IMR-90 (cell line): ENCODE results near the gene CCT7. TPM values are rescaled to one million over a fixed set of nuclear protein-coding genes. Genes with fewer than 3 reads are reported as not detected.

Experiments
- ATAC-seq: fragments of 200-7000 bp; cut with Tn5 transposase; 2 replicates; pipeline ENCODE4 v1.9.1; 2020; ENCODE audit warnings: low read depth, mild to moderate bottlenecking, moderate library complexity
- BruUV-seq: library from RNA; stranded (reverse); fragments of 400-500 nt; replicated peaks from 2 replicates; lab custom pipeline; 2021; lab: Mats Ljungman, UMichigan
- CTCF ChIA-PET: fragments of 300-600 bp; formaldehyde crosslinking; extraction: SDS; loops from one replicate; lab custom pipeline; 2021; ENCODE audit warnings: antibody characterized with exemption; lab: Yijun Ruan, JAX
- POLR2A ChIA-PET: fragments of 300-600 bp; sonication (Branson Sonifier 250); formaldehyde crosslinking; loops from one replicate; lab custom pipeline; 2022; ENCODE audit warnings: antibody characterized with exemption; ENCODE audit not compliant: unreplicated experiment; lab: Charles Lee
- DNase-seq: peaks from one replicate; pipeline ENCODE4 v3.0.0; 2013
- H2AFZ ChIP-seq: replicated peaks from 2 replicates; pipeline ENCODE3; 2013; ENCODE audit warnings: low read length, mild to moderate bottlenecking; ENCODE audit not compliant: poor library complexity
- H2AK5ac ChIP-seq: 2 replicates; pipeline ENCODE4 v1.6.1; 2013; ENCODE audit warnings: low read depth, low read length, inconsistent platforms
- H2AK9ac ChIP-seq: replicated peaks from 2 replicates; pipeline ENCODE3; 2013; ENCODE audit warnings: mild to moderate bottlenecking, low read depth, low read length, moderate library complexity; ENCODE audit not compliant: poor library complexity
- H2BK120ac ChIP-seq: 2 replicates; pipeline ENCODE4 v1.6.1; 2013; ENCODE audit warnings: low read depth, low read length, inconsistent platforms
- H2BK15ac ChIP-seq: 3 replicates; pipeline ENCODE4 v1.6.1; 2013; ENCODE audit warnings: low read depth, low read length, inconsistent platforms
- H2BK20ac ChIP-seq: 2 replicates; pipeline ENCODE4 v1.6.1; 2013; ENCODE audit warnings: low read depth, mild to moderate bottlenecking, inconsistent platforms, low read length, moderate library complexity
- H2BK5ac ChIP-seq: 2 replicates; pipeline ENCODE4 v1.6.1; 2013; ENCODE audit warnings: mild to moderate bottlenecking, low read depth, low read length, inconsistent platforms; ENCODE audit not compliant: poor library complexity, severe bottlenecking
- H3K14ac ChIP-seq: replicated peaks from 2 replicates; pipeline ENCODE4 v1.6.1; 2013; ENCODE audit warnings: low read depth, low read length, inconsistent platforms
- H3K18ac ChIP-seq: 2 replicates; pipeline ENCODE4 v1.6.1; 2013; ENCODE audit warnings: low read depth, low read length, control low read depth
- H3K23ac ChIP-seq: 2 replicates; pipeline ENCODE4 v1.6.1; 2013; ENCODE audit warnings: low read depth, low read length, inconsistent platforms
- H3K27ac ChIP-seq: 2 replicates; pipeline ENCODE4 v1.5.1; 2013; ENCODE audit warnings: mild to moderate bottlenecking, control low read depth, low read length; ENCODE audit not compliant: insufficient read depth
- H3K27me3 ChIP-seq: 2 replicates; pipeline ENCODE4 v1.6.1; 2013; ENCODE audit warnings: low read length; ENCODE audit not compliant: control insufficient read depth, insufficient read depth
- H3K36me3 ChIP-seq: 2 replicates; pipeline ENCODE4 v1.6.1; 2013; ENCODE audit warnings: low read length, mixed read lengths; ENCODE audit not compliant: control insufficient read depth, insufficient read depth
- H3K4ac ChIP-seq: 2 replicates; pipeline ENCODE4 v1.6.1; 2013; ENCODE audit warnings: low read depth, low read length, inconsistent platforms
- H3K4me1 ChIP-seq: 2 replicates; pipeline ENCODE4 v1.6.1; 2013; ENCODE audit warnings: low read length, mixed read lengths; ENCODE audit not compliant: control insufficient read depth, insufficient read depth
- H3K4me2 ChIP-seq: 2 replicates; pipeline ENCODE4 v1.6.1; 2013; ENCODE audit warnings: low read depth, mild to moderate bottlenecking, control low read depth, low read length, moderate library complexity
- H3K4me3 ChIP-seq: 2 replicates; pipeline ENCODE4 v1.5.1; 2013; ENCODE audit warnings: low read depth, mild to moderate bottlenecking, control low read depth, low read length, moderate library complexity; ENCODE audit not compliant: insufficient read depth
- H3K56ac ChIP-seq: 2 replicates; pipeline ENCODE4 v1.6.1; 2013; ENCODE audit warnings: low read length, inconsistent platforms; ENCODE audit not compliant: insufficient read depth; ENCODE audit errors: extremely low read depth
- H3K79me1 ChIP-seq, 2 experiments: 2 replicates each; pipeline ENCODE4 v1.6.1; 2013; ENCODE audit warnings: low read length in 2 of 2, inconsistent platforms in 1 of 2, low read depth in 1 of 2
- H3K9ac ChIP-seq: 2 replicates; pipeline ENCODE4 v1.6.1; 2013; ENCODE audit warnings: low read depth, low read length, control low read depth
- H3K9me1 ChIP-seq: 2 replicates; pipeline ENCODE4 v1.6.1; 2013; ENCODE audit warnings: low read length, inconsistent platforms; ENCODE audit not compliant: insufficient read depth
- H3K9me3 ChIP-seq: 2 replicates; pipeline ENCODE4 v1.6.1; 2013; ENCODE audit warnings: low read length; ENCODE audit not compliant: control insufficient read depth, insufficient read depth
- H4K20me1 ChIP-seq: 2 replicates; pipeline ENCODE4 v1.6.1; 2013; ENCODE audit warnings: low read length, inconsistent platforms; ENCODE audit not compliant: insufficient read depth
- H4K5ac ChIP-seq: 2 replicates; pipeline ENCODE4 v1.6.1; 2013; ENCODE audit warnings: mild to moderate bottlenecking, low read depth, low read length, control low read depth
- H4K8ac ChIP-seq, 2 experiments: 2 replicates each; pipeline ENCODE4 v1.6.1; 2013; ENCODE audit warnings: low read depth in 2 of 2, low read length in 2 of 2, control low read depth in 1 of 2, inconsistent platforms in 1 of 2
- H4K91ac ChIP-seq: 2 replicates; pipeline ENCODE4 v1.6.1; 2013; ENCODE audit warnings: low read depth, low read length, inconsistent platforms; ENCODE audit not compliant: insufficient read depth
- BHLHE40 ChIP-seq: fragments of 150-350 bp; IDR thresholded peaks from 2 replicates; pipeline ENCODE4 v1.6.1; 2016; ENCODE audit warnings: mild to moderate bottlenecking, low read depth, low read length
- CEBPB ChIP-seq: IDR thresholded peaks from 2 replicates; pipeline ENCODE4 v1.6.1; 2012; ENCODE audit warnings: low read depth, low read length, improper control_type of control experiment
- CHD1 ChIP-seq: IDR thresholded peaks from 2 replicates; pipeline ENCODE4 v1.6.1; 2012; ENCODE audit warnings: low read depth, low read length, improper control_type of control experiment
- FOS ChIP-seq: fragments of 150-350 bp; IDR thresholded peaks from 2 replicates; pipeline ENCODE4 v1.6.1; 2016; ENCODE audit warnings: low read depth, low read length
- MAFK ChIP-seq: IDR thresholded peaks from 2 replicates; pipeline ENCODE4 v1.6.1; 2012; ENCODE audit warnings: low read depth, low read length, improper control_type of control experiment
- MAZ ChIP-seq: IDR thresholded peaks from 2 replicates; pipeline ENCODE4 v1.6.1; 2012; ENCODE audit warnings: low read depth, mild to moderate bottlenecking, low read length, improper control_type of control experiment, moderate library complexity, borderline replicate concordance
- MXI1 ChIP-seq: IDR thresholded peaks from 2 replicates; pipeline ENCODE4 v1.6.1; 2012; ENCODE audit warnings: low read depth, mild to moderate bottlenecking, low read length, moderate library complexity, borderline replicate concordance
- NFE2L2 ChIP-seq: fragments of 150-350 bp; IDR thresholded peaks from 2 replicates; pipeline ENCODE4 v1.6.1; 2016; ENCODE audit warnings: low read depth, mild to moderate bottlenecking, low read length
- POLR2A ChIP-seq: IDR thresholded peaks from 2 replicates; pipeline ENCODE4 v1.6.1; 2012; ENCODE audit warnings: mild to moderate bottlenecking, low read depth, low read length
- RAD21 ChIP-seq: IDR thresholded peaks from 2 replicates; pipeline ENCODE4 v1.6.1; 2012; ENCODE audit warnings: low read length, improper control_type of control experiment
- RCOR1 ChIP-seq: IDR thresholded peaks from 2 replicates; pipeline ENCODE4 v1.6.1; 2012; ENCODE audit warnings: mild to moderate bottlenecking, low read length, improper control_type of control experiment; ENCODE audit not compliant: insufficient replicate concordance
- RFX5 ChIP-seq: IDR thresholded peaks from 2 replicates; pipeline ENCODE4 v1.8.0; 2012; ENCODE audit warnings: low read depth, mild to moderate bottlenecking, low read length, moderate library complexity
- SMC3 ChIP-seq: fragments of 150-350 bp; IDR thresholded peaks from 2 replicates; pipeline ENCODE4 v1.6.1; 2016; ENCODE audit warnings: low read depth, mild to moderate bottlenecking, antibody characterized with exemption, low read length, moderate library complexity
- WGBS, 2 experiments: methylation state at CpG; one replicate each; pipeline versions ENCODE4 v1.1.5 to v1.1.7; 2013; ENCODE audit warnings: missing lambda C conversion rate in 2 of 2; ENCODE audit not compliant: insufficient read length in 1 of 2; ENCODE audit errors: extremely low coverage in 2 of 2; 5-methylcytosine and 5-hydroxymethylcytosine counted together
- dilution Hi-C: fragments of 300-500 bp; cut with HindIII; formaldehyde crosslinking; loops from one replicate; pipeline ENCODE4 v1.14.3; 2018; ENCODE audit warnings: low sequenced_read_pairs; ENCODE audit not compliant: unreplicated experiment
- in situ Hi-C: fragments of 300-500 bp; cut with MboI; formaldehyde crosslinking; loops from 3 replicates; pipeline ENCODE4 v1.14.3; 2019; ENCODE audit warnings: low sequenced_read_pairs, inconsistent platforms, mixed read lengths
- intact Hi-C: fragments of 100-400 bp; cut with micrococcal nuclease; formaldehyde crosslinking; loops from 2 replicates; pipeline ENCODE4 v1.10.0; 2022
- polyA plus RNA-seq, 3 experiments: library from polyadenylated mRNA; depleted of rRNA; stranded (reverse); fragments of >200 nt; gene quantifications; 2 replicates each; pipeline ENCODE4 v1.2.3, GENCODE V29; 2012; ENCODE audit warnings: low replicate concordance in 1 of 3
- total RNA-seq: library from RNA; depleted of rRNA; stranded (reverse); fragments of >200 nt; gene quantifications from 2 replicates; pipeline ENCODE4 v1.2.3, GENCODE V29; 2012
- TF ChIP-seq, protein P1 (sequence below): conservative IDR thresholded peaks from 2 replicates; pipeline ENCODE4 v1.5.1; 2012; ENCODE audit warnings: mild to moderate bottlenecking, low read depth, low read length, improper control_type of control experiment
- TF ChIP-seq, protein P2 (sequence below): fragments of 150-350 bp; IDR thresholded peaks from 2 replicates; pipeline ENCODE4 v1.6.1; 2016; ENCODE audit warnings: low read depth, mild to moderate bottlenecking, low read length, moderate library complexity, borderline replicate concordance

The CCT7 gene
- total and polyA plus RNA-seq, 2 of the 4 experiments (the other 2 are of a cell fraction) = 321 to 575 TPM

DNA sequence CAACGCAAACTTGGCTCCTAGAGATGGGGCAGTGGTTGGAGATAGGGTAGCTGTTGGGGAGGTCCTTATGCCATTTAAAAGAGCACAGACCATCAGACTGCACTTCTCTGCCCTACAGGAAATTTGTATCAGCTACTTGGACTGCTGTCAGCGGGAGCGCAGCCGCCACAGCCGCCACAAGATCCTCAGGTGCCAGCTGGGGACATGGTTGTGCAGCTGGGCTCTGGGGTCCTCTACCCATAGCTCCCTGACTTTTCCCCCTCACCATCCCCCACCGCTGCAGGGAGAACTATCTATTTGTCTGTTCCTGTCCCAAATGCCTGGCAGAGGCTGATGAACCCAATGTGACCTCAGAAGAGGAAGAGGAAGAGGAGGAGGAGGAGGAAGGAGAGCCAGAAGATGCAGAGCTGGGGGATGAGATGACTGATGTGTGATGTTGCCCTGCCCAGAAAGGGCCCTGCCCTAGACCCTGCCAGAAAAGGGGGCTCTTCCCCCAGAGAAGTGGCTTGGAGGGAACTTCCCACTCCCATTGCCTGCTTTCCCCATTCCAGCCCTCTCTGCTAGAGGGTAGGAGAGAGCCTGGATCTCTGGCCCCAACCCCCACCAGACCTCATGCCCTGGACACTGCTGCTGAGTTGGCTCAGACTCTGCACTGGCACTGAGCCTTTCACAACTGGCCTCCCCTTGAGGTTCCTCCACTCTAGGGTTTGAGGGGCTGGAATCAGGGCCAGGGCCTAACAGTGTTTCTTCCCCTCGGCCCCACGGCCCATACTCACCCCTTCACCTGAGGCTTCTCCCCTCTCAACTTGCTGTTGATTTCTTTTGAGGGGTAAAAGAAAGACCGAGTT, 8.4 kb upstream of the CCT7 start:
- peaks cover 37% of the 10 kb centered on the region for H3K36me3 ChIP-seq
- H2BK120ac ChIP-seq = no peak overlapping the region
- H3K23ac ChIP-seq = no peak overlapping the region
- H2AFZ ChIP-seq = no peak overlapping the region
- no peak overlapping the region for H2BK20ac ChIP-seq
- H2AK9ac ChIP-seq = peak overlapping the region; percentile 34
- H2BK15ac ChIP-seq = no peak overlapping the region
- WGBS, 2 experiments = 94% methylated on average over 3 of the region's 9 CpGs; no CpG with 5 or more reads in 1 of the 2 experiments
- intact Hi-C loops = no loop called here
- in situ Hi-C loops = no loop called here
- no peak overlapping the region for H3K14ac ChIP-seq
- TF ChIP-seq, protein P1, sequence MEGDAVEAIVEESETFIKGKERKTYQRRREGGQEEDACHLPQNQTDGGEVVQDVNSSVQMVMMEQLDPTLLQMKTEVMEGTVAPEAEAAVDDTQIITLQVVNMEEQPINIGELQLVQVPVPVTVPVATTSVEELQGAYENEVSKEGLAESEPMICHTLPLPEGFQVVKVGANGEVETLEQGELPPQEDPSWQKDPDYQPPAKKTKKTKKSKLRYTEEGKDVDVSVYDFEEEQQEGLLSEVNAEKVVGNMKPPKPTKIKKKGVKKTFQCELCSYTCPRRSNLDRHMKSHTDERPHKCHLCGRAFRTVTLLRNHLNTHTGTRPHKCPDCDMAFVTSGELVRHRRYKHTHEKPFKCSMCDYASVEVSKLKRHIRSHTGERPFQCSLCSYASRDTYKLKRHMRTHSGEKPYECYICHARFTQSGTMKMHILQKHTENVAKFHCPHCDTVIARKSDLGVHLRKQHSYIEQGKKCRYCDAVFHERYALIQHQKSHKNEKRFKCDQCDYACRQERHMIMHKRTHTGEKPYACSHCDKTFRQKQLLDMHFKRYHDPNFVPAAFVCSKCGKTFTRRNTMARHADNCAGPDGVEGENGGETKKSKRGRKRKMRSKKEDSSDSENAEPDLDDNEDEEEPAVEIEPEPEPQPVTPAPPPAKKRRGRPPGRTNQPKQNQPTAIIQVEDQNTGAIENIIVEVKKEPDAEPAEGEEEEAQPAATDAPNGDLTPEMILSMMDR = no peak
- TF ChIP-seq MAZ = no peak
- no peak for TF ChIP-seq FOS
- TF ChIP-seq SMC3 = no peak
- TF ChIP-seq CEBPB = no peak
- TF ChIP-seq BHLHE40 = no peak
- no peak for TF ChIP-seq CHD1
- TF ChIP-seq RFX5 = no peak
- TF ChIP-seq, protein P2, sequence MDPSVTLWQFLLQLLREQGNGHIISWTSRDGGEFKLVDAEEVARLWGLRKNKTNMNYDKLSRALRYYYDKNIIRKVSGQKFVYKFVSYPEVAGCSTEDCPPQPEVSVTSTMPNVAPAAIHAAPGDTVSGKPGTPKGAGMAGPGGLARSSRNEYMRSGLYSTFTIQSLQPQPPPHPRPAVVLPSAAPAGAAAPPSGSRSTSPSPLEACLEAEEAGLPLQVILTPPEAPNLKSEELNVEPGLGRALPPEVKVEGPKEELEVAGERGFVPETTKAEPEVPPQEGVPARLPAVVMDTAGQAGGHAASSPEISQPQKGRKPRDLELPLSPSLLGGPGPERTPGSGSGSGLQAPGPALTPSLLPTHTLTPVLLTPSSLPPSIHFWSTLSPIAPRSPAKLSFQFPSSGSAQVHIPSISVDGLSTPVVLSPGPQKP = no peak
- TF ChIP-seq RAD21 = no peak
- no peak for TF ChIP-seq RCOR1
- no peak for TF ChIP-seq MXI1
- TF ChIP-seq NFE2L2 = no peak
- TF ChIP-seq MAFK = no peak
- TF ChIP-seq POLR2A = no peak
- H2AK5ac ChIP-seq = no peak overlapping the region
- H4K5ac ChIP-seq = no peak overlapping the region
- ChIA-PET CTCF (interaction anchor here (0.8 kb wide), 1 partner anchor 13 kb away, joined by 3 read pairs; no protein-coding TSS in a partner anchor), POLR2A (no interaction called here)
- no peaks in the 10 kb centered on the region for H3K27me3 ChIP-seq
- dilution Hi-C loops = no loop called here
- DNase-seq (no peak), ATAC-seq (no peak; the same call in 1 of the 2 replicates)
- no TSS peak for BruUV-seq
- H4K20me1 ChIP-seq = no peaks in the 10 kb centered on the region
- H3K4me1 ChIP-seq = no peaks in the 10 kb centered on the region
- H3K4me2 ChIP-seq = no peak overlapping the region
- no peak overlapping the region for H2BK5ac ChIP-seq
- H3K4ac ChIP-seq = no peak overlapping the region
- H3K9ac ChIP-seq = no peak overlapping the region
- no peak overlapping the region for H3K18ac ChIP-seq
- H3K56ac ChIP-seq = no peak overlapping the region
- H3K9me1 ChIP-seq = peaks cover 3% of the 10 kb centered on the region; the same call in 1 of the 2 replicates
- H3K9me3 ChIP-seq = no peaks in the 10 kb centered on the region
- no peak overlapping the region for H3K27ac ChIP-seq
- no peak overlapping the region for H4K91ac ChIP-seq
- no peaks in the 10 kb centered on the region for H3K79me1 ChIP-seq
- H4K8ac ChIP-seq = no peak overlapping the region
- no peak overlapping the region for H3K4me3 ChIP-seq
